ENCODE measurements around the gene USP37. TPM values are rescaled to one million over a fixed set of nuclear protein-coding genes. Genes with fewer than 3 reads are reported as not detected.
"Not testable (repeated sequence)": the region's sequence is repeated elsewhere in the genome, so short reads cannot be mapped to it uniquely, and the experiment has no call there.

The USP37 gene
- total RNA-seq, 1 donor from 2014 or later = 6.4 TPM

DNA sequence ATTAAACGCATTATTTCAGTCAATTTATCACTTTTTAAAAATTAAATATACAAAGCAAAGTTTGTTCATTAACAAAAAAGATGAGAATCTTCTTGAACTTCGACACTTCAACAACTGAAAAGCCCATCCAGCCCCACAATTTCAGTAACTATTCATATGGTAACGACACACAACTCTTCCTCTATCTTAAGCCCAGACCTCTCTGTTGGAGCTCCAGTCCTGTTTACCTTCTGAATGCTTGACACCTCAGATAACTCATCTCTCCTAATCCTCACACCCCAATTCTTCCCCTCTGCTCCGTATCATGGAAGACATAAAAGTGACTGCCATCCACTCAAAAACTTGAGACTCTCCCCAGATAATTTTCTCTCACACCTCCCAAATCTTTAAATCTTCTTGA is 12.6 kb downstream of the USP37 start:
- H3K9me3 ChIP-seq (ENCODE audit: insufficient read depth, low read depth, low read length) = no peaks in the 10 kb centered on the region
- no peak overlapping the region for H3K4me2 ChIP-seq (ENCODE audit: low read length)
- H4K20me1 ChIP-seq (ENCODE audit: insufficient read depth, low read length) = no peaks in the 10 kb centered on the region
- H2AFZ ChIP-seq (ENCODE audit: low read depth, low read length) = no peak overlapping the region
- H3K9me3 Mint-ChIP-seq (ENCODE audit: unreplicated experiment) = no peaks in the 10 kb centered on the region
- FAIRE-seq = no peak
- no peak overlapping the region for H3K4me3 Mint-ChIP-seq (ENCODE audit: unreplicated experiment)
- H3K27ac Mint-ChIP-seq (ENCODE audit: unreplicated experiment) = no peak overlapping the region
- H3K27me3 ChIP-seq (ENCODE audit: insufficient read depth, low read length) = no peaks in the 10 kb centered on the region
- no peaks in the 10 kb centered on the region for H3K79me2 ChIP-seq (ENCODE audit: insufficient read depth, low read length)
- H3K36me3 Mint-ChIP-seq (ENCODE audit: low read depth, unreplicated experiment) = peaks cover 5% of the 10 kb centered on the region
- H3K4me1 Mint-ChIP-seq (ENCODE audit: low read depth, unreplicated experiment) = peaks cover 4% of the 10 kb centered on the region
- peaks cover 13% of the 10 kb centered on the region for H3K36me3 ChIP-seq (ENCODE audit: insufficient read depth, low read length)
- no peaks in the 10 kb centered on the region for H3K27me3 Mint-ChIP-seq (ENCODE audit: low read depth, unreplicated experiment)
- H3K9ac ChIP-seq (ENCODE audit: low read length) = no peak overlapping the region
- no peak for DNase-seq (ENCODE audit: low read depth)
- no peaks in the 10 kb centered on the region for H3K4me1 ChIP-seq (ENCODE audit: insufficient read depth, low read length)
- H3K4me3 ChIP-seq (ENCODE audit: insufficient read depth, low read depth, low read length) = no peak overlapping the region
- TF ChIP-seq EZH2 (IDR thresholded peaks at IDR 0.05; ENCODE audit: insufficient read depth, low read length) = no peak
- TF ChIP-seq, protein P1, sequence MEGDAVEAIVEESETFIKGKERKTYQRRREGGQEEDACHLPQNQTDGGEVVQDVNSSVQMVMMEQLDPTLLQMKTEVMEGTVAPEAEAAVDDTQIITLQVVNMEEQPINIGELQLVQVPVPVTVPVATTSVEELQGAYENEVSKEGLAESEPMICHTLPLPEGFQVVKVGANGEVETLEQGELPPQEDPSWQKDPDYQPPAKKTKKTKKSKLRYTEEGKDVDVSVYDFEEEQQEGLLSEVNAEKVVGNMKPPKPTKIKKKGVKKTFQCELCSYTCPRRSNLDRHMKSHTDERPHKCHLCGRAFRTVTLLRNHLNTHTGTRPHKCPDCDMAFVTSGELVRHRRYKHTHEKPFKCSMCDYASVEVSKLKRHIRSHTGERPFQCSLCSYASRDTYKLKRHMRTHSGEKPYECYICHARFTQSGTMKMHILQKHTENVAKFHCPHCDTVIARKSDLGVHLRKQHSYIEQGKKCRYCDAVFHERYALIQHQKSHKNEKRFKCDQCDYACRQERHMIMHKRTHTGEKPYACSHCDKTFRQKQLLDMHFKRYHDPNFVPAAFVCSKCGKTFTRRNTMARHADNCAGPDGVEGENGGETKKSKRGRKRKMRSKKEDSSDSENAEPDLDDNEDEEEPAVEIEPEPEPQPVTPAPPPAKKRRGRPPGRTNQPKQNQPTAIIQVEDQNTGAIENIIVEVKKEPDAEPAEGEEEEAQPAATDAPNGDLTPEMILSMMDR (IDR thresholded peaks at IDR 0.05; ENCODE audit: insufficient read depth, low read depth, low read length) = no peak
- H3K27ac ChIP-seq (ENCODE audit: low read depth, low read length) = no peak overlapping the region

DNA sequence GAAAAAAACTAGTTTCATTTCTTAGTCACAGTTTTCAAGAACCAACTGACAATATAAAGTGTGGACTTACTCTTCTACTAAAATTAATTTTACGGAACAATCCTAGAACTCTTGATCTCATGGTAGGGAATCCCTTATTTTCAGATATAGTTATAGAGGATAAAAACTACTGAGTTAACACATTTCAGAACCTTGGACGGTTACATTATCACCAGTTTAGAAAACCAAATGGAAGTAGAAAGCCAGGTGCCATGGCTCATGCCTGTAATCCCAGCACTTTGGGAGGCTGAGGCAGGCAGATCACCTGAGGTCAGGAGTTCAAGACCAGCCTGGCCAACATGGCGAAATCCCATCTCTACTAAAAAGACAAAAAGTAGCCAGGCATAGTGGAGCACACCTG is 13.9 kb downstream of the USP37 start:
- H3K79me2 ChIP-seq (ENCODE audit: insufficient read depth, low read length); H3K27me3 ChIP-seq (ENCODE audit: insufficient read depth, low read length); H3K4me2 ChIP-seq (ENCODE audit: low read length); H3K4me3 Mint-ChIP-seq (ENCODE audit: unreplicated experiment); H3K9me3 ChIP-seq (ENCODE audit: insufficient read depth, low read depth, low read length); DNase-seq (ENCODE audit: low read depth); H3K27me3 Mint-ChIP-seq (ENCODE audit: low read depth, unreplicated experiment); H3K27ac Mint-ChIP-seq (ENCODE audit: unreplicated experiment); H3K4me1 ChIP-seq (ENCODE audit: insufficient read depth, low read length); H3K4me1 Mint-ChIP-seq (ENCODE audit: low read depth, unreplicated experiment); FAIRE-seq; H3K9ac ChIP-seq (ENCODE audit: low read length); H3K4me3 ChIP-seq (ENCODE audit: insufficient read depth, low read depth, low read length); H2AFZ ChIP-seq (ENCODE audit: low read depth, low read length); H4K20me1 ChIP-seq (ENCODE audit: insufficient read depth, low read length); H3K36me3 Mint-ChIP-seq (ENCODE audit: low read depth, unreplicated experiment); H3K9me3 Mint-ChIP-seq (ENCODE audit: unreplicated experiment); H3K27ac ChIP-seq (ENCODE audit: low read depth, low read length): not testable (repeated sequence)
- peaks cover 13% of the 10 kb centered on the region for H3K36me3 ChIP-seq (ENCODE audit: insufficient read depth, low read length)

DNA sequence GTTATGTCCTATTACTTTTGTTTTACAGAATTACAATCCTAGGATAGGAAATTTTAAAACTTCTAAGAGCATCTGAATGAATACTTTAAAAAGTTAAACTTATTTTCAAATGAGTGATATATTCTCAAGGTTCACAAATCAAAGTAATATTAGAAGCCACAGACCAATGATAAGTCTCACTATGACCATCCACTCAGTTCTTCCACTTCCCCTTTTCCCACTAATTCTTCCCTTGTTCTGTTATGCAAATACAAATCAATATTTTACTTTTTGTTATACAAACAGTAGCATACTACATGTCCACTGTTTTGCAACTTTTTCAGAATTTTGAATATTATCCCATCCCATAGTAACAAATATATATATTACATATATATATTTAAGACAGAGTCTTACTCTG is 20.2 kb downstream of the USP37 start:
- DNase-seq (ENCODE audit: low read depth) (no peak), FAIRE-seq (no peak)
- no peaks in the 10 kb centered on the region for H3K4me1 Mint-ChIP-seq (ENCODE audit: low read depth, unreplicated experiment)
- H3K4me3 Mint-ChIP-seq (ENCODE audit: unreplicated experiment) = no peak overlapping the region
- H3K27me3 Mint-ChIP-seq (ENCODE audit: low read depth, unreplicated experiment) = no peaks in the 10 kb centered on the region
- H4K20me1 ChIP-seq (ENCODE audit: insufficient read depth, low read length) = no peaks in the 10 kb centered on the region
- H3K9me3 Mint-ChIP-seq (ENCODE audit: unreplicated experiment) = no peaks in the 10 kb centered on the region
- peaks cover under 1% of the 10 kb centered on the region for H3K36me3 Mint-ChIP-seq (ENCODE audit: low read depth, unreplicated experiment)
- no peak overlapping the region for H3K27ac ChIP-seq (ENCODE audit: low read depth, low read length)
- H3K27ac Mint-ChIP-seq (ENCODE audit: unreplicated experiment) = no peak overlapping the region
- no peak overlapping the region for H3K9ac ChIP-seq (ENCODE audit: low read length)
- H3K9me3 ChIP-seq (ENCODE audit: insufficient read depth, low read depth, low read length) = no peaks in the 10 kb centered on the region
- H2AFZ ChIP-seq (ENCODE audit: low read depth, low read length) = no peak overlapping the region
- H3K27me3 ChIP-seq (ENCODE audit: insufficient read depth, low read length) = no peaks in the 10 kb centered on the region
- H3K4me1 ChIP-seq (ENCODE audit: insufficient read depth, low read length) = no peaks in the 10 kb centered on the region
- TF ChIP-seq, protein P1 (IDR thresholded peaks at IDR 0.05; ENCODE audit: insufficient read depth, low read depth, low read length) = no peak
- TF ChIP-seq EZH2 (IDR thresholded peaks at IDR 0.05; ENCODE audit: insufficient read depth, low read length) = no peak
- no peaks in the 10 kb centered on the region for H3K79me2 ChIP-seq (ENCODE audit: insufficient read depth, low read length)
- H3K4me2 ChIP-seq (ENCODE audit: low read length) = no peak overlapping the region
- H3K4me3 ChIP-seq (ENCODE audit: insufficient read depth, low read depth, low read length) = no peak overlapping the region
- peaks cover 29% of the 10 kb centered on the region for H3K36me3 ChIP-seq (ENCODE audit: insufficient read depth, low read length)
